DND-41 (cell line): ENCODE measurements around the gene ACBD6.

Source experiments
- CTCF ChIP-seq: IDR thresholded peaks from 2 replicates; pipeline ENCODE4 v1.5.1; 2012; ENCODE audit warnings: borderline replicate concordance, low read length, moderate library complexity, mild to moderate bottlenecking; ENCODE audit not compliant: poor library complexity, severe bottlenecking; ENCODE audit errors: extremely low read depth
- EZH2 ChIP-seq: IDR thresholded peaks from 3 replicates; pipeline ENCODE4 v1.6.1; 2012; ENCODE audit warnings: borderline replicate concordance, low read depth, mild to moderate bottlenecking, moderate library complexity, low read length, inconsistent platforms; ENCODE audit not compliant: severe bottlenecking

GRCh38 chr1:180381184-180381580, 121.2 kb downstream of the ACBD6 start:
- no peak for TF ChIP-seq CTCF
- TF ChIP-seq EZH2, result no peak
